ENCODE results near the gene ACSM2B. TPM values are rescaled to one million over a fixed set of nuclear protein-coding genes. Genes with fewer than 3 reads are reported as not detected.
"Not testable (repeated sequence)": the region's sequence is repeated elsewhere in the genome, so short reads cannot be mapped to it uniquely, and the experiment has no call there.

Gene ACSM2B
- total RNA-seq, 4 donors from 2014 or later: not detected

- H3K4me3 ChIP-seq (ENCODE audit: low read depth, poor library complexity, severe bottlenecking): no peak overlapping the region
- intact Hi-C loops (cut with DNase I; ENCODE audit: low total_unique reads): no loop called here
- TF ChIP-seq POLR2A (IDR thresholded peaks at IDR 0.05): no peak
- TF ChIP-seq, protein P1, sequence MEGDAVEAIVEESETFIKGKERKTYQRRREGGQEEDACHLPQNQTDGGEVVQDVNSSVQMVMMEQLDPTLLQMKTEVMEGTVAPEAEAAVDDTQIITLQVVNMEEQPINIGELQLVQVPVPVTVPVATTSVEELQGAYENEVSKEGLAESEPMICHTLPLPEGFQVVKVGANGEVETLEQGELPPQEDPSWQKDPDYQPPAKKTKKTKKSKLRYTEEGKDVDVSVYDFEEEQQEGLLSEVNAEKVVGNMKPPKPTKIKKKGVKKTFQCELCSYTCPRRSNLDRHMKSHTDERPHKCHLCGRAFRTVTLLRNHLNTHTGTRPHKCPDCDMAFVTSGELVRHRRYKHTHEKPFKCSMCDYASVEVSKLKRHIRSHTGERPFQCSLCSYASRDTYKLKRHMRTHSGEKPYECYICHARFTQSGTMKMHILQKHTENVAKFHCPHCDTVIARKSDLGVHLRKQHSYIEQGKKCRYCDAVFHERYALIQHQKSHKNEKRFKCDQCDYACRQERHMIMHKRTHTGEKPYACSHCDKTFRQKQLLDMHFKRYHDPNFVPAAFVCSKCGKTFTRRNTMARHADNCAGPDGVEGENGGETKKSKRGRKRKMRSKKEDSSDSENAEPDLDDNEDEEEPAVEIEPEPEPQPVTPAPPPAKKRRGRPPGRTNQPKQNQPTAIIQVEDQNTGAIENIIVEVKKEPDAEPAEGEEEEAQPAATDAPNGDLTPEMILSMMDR (IDR thresholded peaks at IDR 0.05): no peak
- no peak for DNase-seq (ENCODE audit: low spot score in 2 of 2)
- 63 to 68% methylated on average over 5 of the region's 5 CpGs for WGBS, 2 donors
Observed at GRCh38 chr16:20611975-20612481, 35.9 kb upstream of the ACSM2B start.

DNA sequence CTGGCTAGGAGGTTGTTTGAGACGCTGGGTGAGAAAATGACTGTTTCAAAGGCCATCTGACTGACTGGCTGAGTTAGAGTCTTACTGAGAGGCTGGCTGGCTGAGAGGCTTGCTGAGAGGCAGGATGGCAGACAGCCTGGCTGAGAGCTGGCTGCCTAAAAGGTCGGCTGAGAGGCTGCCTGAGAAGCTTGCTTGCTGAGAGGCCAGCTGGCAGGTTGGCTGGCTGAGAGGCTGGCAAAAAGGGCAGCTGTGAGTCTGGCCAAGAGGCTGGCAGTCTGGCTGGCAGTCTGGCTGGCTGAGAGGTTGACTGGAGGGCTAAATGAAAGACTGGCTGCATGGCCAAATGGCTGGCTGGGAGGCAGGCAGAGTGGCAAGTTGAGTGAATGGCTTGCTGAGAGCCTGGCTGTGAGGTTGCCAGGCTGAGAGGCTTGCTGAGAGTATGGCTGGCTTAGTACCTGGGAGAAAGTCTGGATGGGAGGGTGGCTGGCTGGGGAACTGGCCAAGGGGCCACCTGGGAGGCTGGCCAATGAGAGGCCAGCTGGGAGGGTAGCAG lies 35.3 kb upstream of the ACSM2B start:
- intact Hi-C loops (cut with DNase I; ENCODE audit: low total_unique reads): no loop called here
- H3K4me3 ChIP-seq (ENCODE audit: low read depth, poor library complexity, severe bottlenecking): no peak overlapping the region
- 33 to 44% methylated on average over 2 of the region's 2 CpGs for WGBS, 2 donors
- TF ChIP-seq POLR2A (IDR thresholded peaks at IDR 0.05): no peak
- TF ChIP-seq, protein P1 (IDR thresholded peaks at IDR 0.05): no peak
- DNase-seq (ENCODE audit: low spot score in 2 of 2): no peak

DNA sequence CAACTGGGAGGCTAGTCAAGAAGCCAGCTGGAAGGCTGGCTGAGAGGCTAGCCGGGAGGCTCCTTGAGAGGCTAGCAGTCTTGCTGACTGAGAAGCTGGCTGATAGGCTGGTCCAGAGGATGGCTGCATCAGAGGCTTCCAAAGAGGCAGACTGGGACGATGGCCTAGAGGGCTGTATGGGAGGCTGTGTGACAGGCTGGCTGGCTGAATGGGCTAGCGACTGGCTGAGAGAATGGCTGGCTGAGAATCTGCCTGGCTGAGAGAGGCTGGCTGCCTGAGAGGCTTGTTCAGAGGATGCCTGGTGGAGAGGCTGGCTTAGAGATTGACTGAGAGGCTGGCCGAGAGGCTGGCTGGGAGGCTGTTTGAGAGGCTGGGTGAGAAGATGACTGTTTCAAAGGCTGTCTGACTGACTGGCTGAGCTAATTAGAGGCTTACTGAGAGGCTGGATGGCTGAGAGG lies 34.8 kb upstream of the ACSM2B start:
- DNase-seq (ENCODE audit: low spot score in 2 of 2): no peak
- intact Hi-C loops (cut with DNase I; ENCODE audit: low total_unique reads): no loop called here
- TF ChIP-seq, protein P1 (IDR thresholded peaks at IDR 0.05): no peak
- no peak for TF ChIP-seq POLR2A (IDR thresholded peaks at IDR 0.05)
- no peak overlapping the region for H3K4me3 ChIP-seq (ENCODE audit: low read depth, poor library complexity, severe bottlenecking)
- WGBS, 2 donors: 43 to 54% methylated on average over 3 to 4 of the region's 4 CpGs

DNA sequence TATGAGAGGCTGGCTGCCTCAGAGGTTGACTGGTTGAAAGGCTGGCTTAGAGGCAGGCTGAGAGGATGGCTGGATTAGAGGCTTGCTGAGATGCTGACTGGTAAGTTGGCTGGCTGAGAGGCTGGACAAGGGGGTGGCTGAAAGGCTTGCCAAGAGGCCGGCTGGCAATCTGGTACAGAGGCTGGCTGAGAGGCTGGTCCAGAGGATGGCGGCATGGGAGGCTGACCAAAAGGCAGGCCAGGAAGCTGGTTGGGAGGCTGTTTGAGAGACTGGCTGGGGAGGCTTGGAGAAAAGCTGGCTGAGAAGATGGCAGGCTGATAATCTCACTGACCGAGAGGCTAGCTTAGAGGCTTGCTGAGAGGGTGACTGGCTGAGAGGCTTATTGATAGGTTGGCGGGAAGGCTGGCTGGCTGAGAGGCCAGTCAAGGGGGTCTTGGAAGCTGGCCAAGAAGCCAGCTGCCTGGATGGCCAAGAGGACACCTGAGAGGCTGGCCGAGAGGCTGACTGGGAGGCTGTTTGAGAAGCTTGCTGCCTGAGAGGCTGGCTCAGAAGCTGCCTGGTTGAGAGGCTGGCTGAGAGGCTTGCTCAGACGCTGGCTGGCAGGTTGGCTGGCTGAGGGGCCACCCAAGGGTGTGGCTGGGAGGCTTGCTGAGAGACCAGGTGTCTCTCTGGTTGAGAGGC lies 34.2 kb upstream of the ACSM2B start:
- no peak overlapping the region for H3K4me3 ChIP-seq (ENCODE audit: low read depth, poor library complexity, severe bottlenecking)
- intact Hi-C loops (cut with DNase I; ENCODE audit: low total_unique reads): no loop called here
- DNase-seq (ENCODE audit: low spot score in 2 of 2): no peak
- TF ChIP-seq, protein P1 (IDR thresholded peaks at IDR 0.05): no peak
- TF ChIP-seq POLR2A (IDR thresholded peaks at IDR 0.05): no peak
- 55 to 72% methylated on average over 5 to 6 of the region's 6 CpGs for WGBS, 2 donors

DNA sequence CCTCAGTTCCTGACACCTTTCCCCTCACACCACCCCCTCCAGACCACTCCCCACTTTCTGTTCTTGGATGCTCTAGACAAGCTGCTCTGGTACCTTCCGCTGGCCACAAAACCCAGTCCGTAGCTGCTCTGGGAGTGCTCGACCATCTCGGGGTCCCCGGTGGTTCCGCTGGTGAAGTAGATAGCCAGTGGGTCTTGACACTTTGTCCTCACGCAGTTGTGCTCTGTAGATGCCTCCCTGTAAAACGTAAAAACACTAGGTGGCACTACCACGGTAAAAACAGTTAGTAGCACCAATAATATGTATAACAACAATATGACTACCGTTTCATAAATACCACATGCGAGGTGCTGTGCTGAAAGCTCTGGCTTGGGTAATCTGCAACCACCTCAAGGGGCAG lies 26.0 kb upstream of the ACSM2B start:
- DNase-seq (ENCODE audit: low spot score in 2 of 2); intact Hi-C loops (cut with DNase I; ENCODE audit: low total_unique reads); H3K4me3 ChIP-seq (ENCODE audit: low read depth, poor library complexity, severe bottlenecking): not testable (repeated sequence)
- 46 to 56% methylated on average over 11 of the region's 11 CpGs for WGBS, 2 donors

DNA sequence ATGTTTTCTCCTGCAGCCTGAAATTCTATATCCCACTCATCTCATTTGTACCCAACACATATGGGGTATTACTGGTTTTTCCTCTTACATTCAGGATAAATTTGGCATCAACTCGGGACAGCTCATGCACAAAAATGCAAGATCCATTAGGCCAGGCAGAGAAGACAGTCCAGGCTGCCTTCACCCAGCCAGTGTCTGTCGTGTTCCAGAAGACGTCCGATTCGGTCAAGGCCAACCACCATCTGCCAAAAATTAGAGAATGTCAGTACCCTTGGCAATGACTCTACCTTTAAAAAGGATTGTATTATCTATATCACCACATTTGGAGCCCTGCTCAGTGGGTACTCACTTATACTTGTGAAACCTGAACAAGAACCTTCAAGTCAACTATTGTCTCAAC lies 23.3 kb upstream of the ACSM2B start:
- WGBS, 2 donors: 74 to 87% methylated on average over 5 of the region's 5 CpGs
- H3K4me3 ChIP-seq (ENCODE audit: low read depth, poor library complexity, severe bottlenecking); DNase-seq (ENCODE audit: low spot score in 2 of 2); intact Hi-C loops (cut with DNase I; ENCODE audit: low total_unique reads): not testable (repeated sequence)
